C4-2B (cell line): ENCODE results near the gene COL15A1.

ENCODE experiments used
- CTCF ChIP-seq: fragments of 450-650 bp; conservative IDR thresholded peaks from 2 replicates; pipeline ENCODE4 v1.5.1; 2017; ENCODE audit warnings: mild to moderate bottlenecking
- ZFX ChIP-seq: fragments of 450-650 bp; IDR thresholded peaks from 2 replicates; pipeline ENCODE4 v1.6.1; 2017

GRCh38 chr9:98931600-98932389 is 11.9 kb upstream of the COL15A1 start:
- TF ChIP-seq CTCF = no peak
- no peak for TF ChIP-seq ZFX
